IMR-90 (cell line): ENCODE data around the gene AKAP6.

Experiments used
- CEBPB ChIP-seq: IDR thresholded peaks from 2 replicates; pipeline ENCODE4 v1.6.1; 2012; ENCODE audit warnings: low read depth, low read length, improper control_type of control experiment
- CHD1 ChIP-seq: IDR thresholded peaks from 2 replicates; pipeline ENCODE4 v1.6.1; 2012; ENCODE audit warnings: low read depth, low read length, improper control_type of control experiment
- FOS ChIP-seq: fragments of 150-350 bp; IDR thresholded peaks from 2 replicates; pipeline ENCODE4 v1.6.1; 2016; ENCODE audit warnings: low read depth, low read length
- MAFK ChIP-seq: IDR thresholded peaks from 2 replicates; pipeline ENCODE4 v1.6.1; 2012; ENCODE audit warnings: low read depth, low read length, improper control_type of control experiment
- MXI1 ChIP-seq: IDR thresholded peaks from 2 replicates; pipeline ENCODE4 v1.6.1; 2012; ENCODE audit warnings: low read depth, mild to moderate bottlenecking, low read length, moderate library complexity, borderline replicate concordance
- NFE2L2 ChIP-seq: fragments of 150-350 bp; IDR thresholded peaks from 2 replicates; pipeline ENCODE4 v1.6.1; 2016; ENCODE audit warnings: low read depth, mild to moderate bottlenecking, low read length
- POLR2A ChIP-seq: IDR thresholded peaks from 2 replicates; pipeline ENCODE4 v1.6.1; 2012; ENCODE audit warnings: mild to moderate bottlenecking, low read depth, low read length
- RCOR1 ChIP-seq: IDR thresholded peaks from 2 replicates; pipeline ENCODE4 v1.6.1; 2012; ENCODE audit warnings: mild to moderate bottlenecking, low read length, improper control_type of control experiment; ENCODE audit not compliant: insufficient replicate concordance
- RFX5 ChIP-seq: IDR thresholded peaks from 2 replicates; pipeline ENCODE4 v1.8.0; 2012; ENCODE audit warnings: low read depth, mild to moderate bottlenecking, low read length, moderate library complexity
- TF ChIP-seq, protein P1 (sequence below): conservative IDR thresholded peaks from 2 replicates; pipeline ENCODE4 v1.5.1; 2012; ENCODE audit warnings: mild to moderate bottlenecking, low read depth, low read length, improper control_type of control experiment
- TF ChIP-seq, protein P2 (sequence below): fragments of 150-350 bp; IDR thresholded peaks from 2 replicates; pipeline ENCODE4 v1.6.1; 2016; ENCODE audit warnings: low read depth, mild to moderate bottlenecking, low read length, moderate library complexity, borderline replicate concordance

- TF ChIP-seq CEBPB, result no peak
- no peak for TF ChIP-seq MAFK
- TF ChIP-seq POLR2A, result no peak
- no peak for TF ChIP-seq RFX5
- TF ChIP-seq, protein P1, sequence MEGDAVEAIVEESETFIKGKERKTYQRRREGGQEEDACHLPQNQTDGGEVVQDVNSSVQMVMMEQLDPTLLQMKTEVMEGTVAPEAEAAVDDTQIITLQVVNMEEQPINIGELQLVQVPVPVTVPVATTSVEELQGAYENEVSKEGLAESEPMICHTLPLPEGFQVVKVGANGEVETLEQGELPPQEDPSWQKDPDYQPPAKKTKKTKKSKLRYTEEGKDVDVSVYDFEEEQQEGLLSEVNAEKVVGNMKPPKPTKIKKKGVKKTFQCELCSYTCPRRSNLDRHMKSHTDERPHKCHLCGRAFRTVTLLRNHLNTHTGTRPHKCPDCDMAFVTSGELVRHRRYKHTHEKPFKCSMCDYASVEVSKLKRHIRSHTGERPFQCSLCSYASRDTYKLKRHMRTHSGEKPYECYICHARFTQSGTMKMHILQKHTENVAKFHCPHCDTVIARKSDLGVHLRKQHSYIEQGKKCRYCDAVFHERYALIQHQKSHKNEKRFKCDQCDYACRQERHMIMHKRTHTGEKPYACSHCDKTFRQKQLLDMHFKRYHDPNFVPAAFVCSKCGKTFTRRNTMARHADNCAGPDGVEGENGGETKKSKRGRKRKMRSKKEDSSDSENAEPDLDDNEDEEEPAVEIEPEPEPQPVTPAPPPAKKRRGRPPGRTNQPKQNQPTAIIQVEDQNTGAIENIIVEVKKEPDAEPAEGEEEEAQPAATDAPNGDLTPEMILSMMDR, result no peak
- TF ChIP-seq NFE2L2, result no peak
- no peak for TF ChIP-seq MXI1
- no peak for TF ChIP-seq FOS
- TF ChIP-seq, protein P2, sequence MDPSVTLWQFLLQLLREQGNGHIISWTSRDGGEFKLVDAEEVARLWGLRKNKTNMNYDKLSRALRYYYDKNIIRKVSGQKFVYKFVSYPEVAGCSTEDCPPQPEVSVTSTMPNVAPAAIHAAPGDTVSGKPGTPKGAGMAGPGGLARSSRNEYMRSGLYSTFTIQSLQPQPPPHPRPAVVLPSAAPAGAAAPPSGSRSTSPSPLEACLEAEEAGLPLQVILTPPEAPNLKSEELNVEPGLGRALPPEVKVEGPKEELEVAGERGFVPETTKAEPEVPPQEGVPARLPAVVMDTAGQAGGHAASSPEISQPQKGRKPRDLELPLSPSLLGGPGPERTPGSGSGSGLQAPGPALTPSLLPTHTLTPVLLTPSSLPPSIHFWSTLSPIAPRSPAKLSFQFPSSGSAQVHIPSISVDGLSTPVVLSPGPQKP, result no peak
- TF ChIP-seq CHD1, result no peak
- no peak for TF ChIP-seq RCOR1
Observed at GRCh38 chr14:32319368-32320049, 9.6 kb upstream of the AKAP6 start.
